GM18861 (cell line): Measurements from ENCODE around the gene CDRT15.
"Not testable (repeated sequence)": the region's sequence is repeated elsewhere in the genome, so short reads cannot be mapped to it uniquely, and the experiment has no call there.

Experiments used
- ATAC-seq: cut with Tn5 transposase; IDR thresholded peaks from one replicate; pipeline ENCODE4 v1.9.1; 2021; ENCODE audit not compliant: unreplicated experiment

CDRT15 gene

GRCh38 chr17:14186443-14186842, 50.2 kb downstream of the CDRT15 start:
- not testable (repeated sequence) for ATAC-seq
